Kidney epithelial cell (primary cell): ENCODE results near the gene TOP2A. TPM values are rescaled to one million over a fixed set of nuclear protein-coding genes. Genes with fewer than 3 reads are reported as not detected.
A peak's percentile ranks its signal among the peaks of the same experiment; 100 is the strongest.

ENCODE experiments used
- DNase-seq: peaks from one replicate; pipeline ENCODE4 v3.0.0-alpha.2; 2010; ENCODE audit warnings: low read depth
- H3K27me3 ChIP-seq: 2 replicates; pipeline ENCODE4 v1.6.0; 2011; ENCODE audit warnings: low read length; ENCODE audit not compliant: control insufficient read depth, insufficient read depth
- H3K36me3 ChIP-seq: 2 replicates; pipeline ENCODE4 v1.5.1; 2011; ENCODE audit warnings: low read length; ENCODE audit not compliant: control insufficient read depth, insufficient read depth
- H3K4me3 ChIP-seq: 2 replicates; pipeline ENCODE4 v1.5.1; 2011; ENCODE audit warnings: low read depth, mild to moderate bottlenecking, control low read depth, low read length
- CTCF ChIP-seq: IDR thresholded peaks from 2 replicates; pipeline ENCODE4 v1.5.1; 2011; ENCODE audit warnings: mild to moderate bottlenecking, moderate library complexity, low read length, control low read depth, inconsistent platforms; ENCODE audit not compliant: insufficient read depth, poor library complexity, severe bottlenecking
- total RNA-seq: library from RNA; depleted of rRNA; stranded (reverse); fragments of >200 nt; gene quantifications from 2 replicates; pipeline ENCODE4 v1.2.3, GENCODE V29; 2015

TOP2A gene
- total RNA-seq, 1 donor from 2014 or later = 17.4 TPM

DNA sequence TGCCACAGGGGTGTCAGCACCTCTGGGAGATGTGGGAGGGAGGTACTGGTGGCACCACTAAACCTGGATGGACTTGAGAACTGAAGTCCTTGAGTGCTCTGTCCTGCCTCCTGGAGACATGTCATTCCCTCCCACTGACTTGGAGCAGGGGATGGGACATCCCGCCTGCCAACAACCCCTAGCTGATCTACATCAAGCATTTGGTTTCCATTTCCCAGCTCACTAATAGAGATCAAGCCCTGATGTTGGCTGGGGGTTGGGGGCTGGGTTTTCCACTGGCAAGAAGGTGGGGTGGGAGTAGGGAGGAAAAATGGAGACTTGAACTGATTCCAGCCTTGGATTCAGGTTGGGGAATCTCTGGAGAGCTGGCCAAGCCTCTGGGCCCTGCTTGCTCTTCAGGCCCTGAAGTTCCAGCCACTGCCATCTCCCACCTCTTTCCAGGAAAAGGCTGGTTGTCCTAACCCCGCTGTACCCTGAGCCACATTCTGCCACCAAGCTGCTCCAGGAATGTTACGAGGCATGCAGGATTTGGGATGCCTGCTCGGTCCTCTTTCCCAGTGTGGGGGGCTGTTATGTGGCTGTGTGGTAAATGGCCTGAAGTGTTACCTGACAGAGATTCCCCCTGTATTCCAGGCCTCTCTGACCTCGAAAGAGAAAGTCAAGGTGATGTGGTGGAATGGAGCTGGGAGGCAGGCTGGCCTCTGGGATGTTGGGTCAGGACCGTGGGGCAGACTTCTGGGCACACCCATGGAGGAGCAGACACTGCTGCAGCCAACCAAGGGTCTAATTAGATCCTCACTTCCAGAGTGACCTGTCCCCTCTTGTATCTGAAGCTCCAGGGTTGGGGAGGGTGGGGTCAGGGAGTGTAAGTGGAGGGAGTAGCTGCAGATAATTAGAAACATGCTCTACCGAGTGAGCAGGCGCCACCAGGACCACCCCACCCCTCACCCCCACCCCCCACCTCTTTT is 42.2 kb upstream of the TOP2A start:
- Histone ChIP-seq H3K4me3 (no peak overlapping the region), H3K27me3 (no peaks in the 10 kb centered on the region), H3K36me3 (peaks cover 2% of the 10 kb centered on the region)
- no peak for TF ChIP-seq CTCF
- DNase-seq = no peak

GRCh38 chr17:40458851-40459482 is 41.3 kb upstream of the TOP2A start:
- no peak for TF ChIP-seq CTCF
- H3K4me3 ChIP-seq = no peak overlapping the region
- no peak for DNase-seq
- H3K27me3 ChIP-seq = no peaks in the 10 kb centered on the region
- H3K36me3 ChIP-seq = peaks cover 5% of the 10 kb centered on the region

DNA sequence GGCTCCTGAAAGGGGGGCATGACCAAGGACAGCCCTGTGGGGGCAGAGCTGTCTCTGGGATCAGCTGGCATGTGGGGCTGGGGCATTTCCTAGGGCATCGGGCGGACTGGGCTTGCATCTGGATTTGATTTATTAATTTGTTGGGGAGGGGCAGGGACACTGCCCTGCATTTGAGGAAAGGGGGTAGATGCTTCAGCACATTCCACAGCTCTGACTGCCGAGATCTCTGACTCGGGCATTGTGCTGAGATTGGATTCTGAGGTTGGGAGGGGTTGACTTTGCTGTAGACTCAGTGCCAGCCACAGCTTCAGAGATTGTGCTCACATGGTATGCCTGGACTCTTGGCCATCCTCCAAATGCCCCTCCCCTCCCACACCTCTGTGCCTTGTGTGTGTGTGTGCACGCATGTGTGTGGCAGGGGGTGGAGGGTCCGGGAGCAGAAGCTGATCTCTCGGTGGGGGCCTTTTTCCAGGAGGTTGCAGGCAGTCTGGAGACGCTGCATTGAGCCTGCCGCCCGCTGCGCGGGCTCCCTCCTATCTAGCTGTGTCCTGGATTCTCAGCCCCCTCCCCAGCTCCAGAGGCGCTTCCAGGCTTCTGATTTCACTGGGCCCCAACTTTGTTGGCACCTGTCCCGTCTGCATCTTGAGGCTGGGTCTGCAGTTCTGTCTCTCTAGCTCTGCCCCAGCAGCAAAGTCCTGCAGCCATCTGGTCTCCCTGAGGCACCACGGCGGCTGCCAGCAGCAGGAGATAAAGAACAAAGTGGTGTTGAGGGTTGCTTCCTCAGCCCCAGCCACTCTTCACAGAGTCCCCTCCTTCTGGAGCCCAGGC is 40.5 kb upstream of the TOP2A start:
- Histone ChIP-seq H3K36me3 (peaks cover 7% of the 10 kb centered on the region), H3K4me3 (no peak overlapping the region), H3K27me3 (no peaks in the 10 kb centered on the region)
- no peak for TF ChIP-seq CTCF
- DNase-seq = peak; percentile 42

GRCh38 chr17:40457369-40457768 is 39.7 kb upstream of the TOP2A start:
- DNase-seq = no peak
- H3K4me3 ChIP-seq = no peak overlapping the region
- no peaks in the 10 kb centered on the region for H3K27me3 ChIP-seq
- peaks cover 9% of the 10 kb centered on the region for H3K36me3 ChIP-seq
- TF ChIP-seq CTCF = no peak

GRCh38 chr17:40456396-40456951 is 38.8 kb upstream of the TOP2A start:
- DNase-seq = no peak
- no peak for TF ChIP-seq CTCF
- Histone ChIP-seq H3K27me3 (no peaks in the 10 kb centered on the region), H3K4me3 (no peak overlapping the region), H3K36me3 (peaks cover 9% of the 10 kb centered on the region)
